ENCODE results near the gene FGF6.

- TF ChIP-seq CTCF (IDR thresholded peaks at IDR 0.05; ENCODE audit: insufficient read depth, low read depth, low read length) (no peak), EZH2 (IDR thresholded peaks at IDR 0.05; ENCODE audit: insufficient read depth, low read length) (no peak)
These were observed 15.1 kb upstream of the FGF6 start for GRCh38 chr12:4460761-4461160.
